Loucy (cell line): ENCODE data around the gene C6.

Source experiments
- H2AFZ ChIP-seq: fragments of 200-600 bp; sonication (generic); 2 replicates; pipeline ENCODE4 v1.6.0; 2016; ENCODE audit warnings: antibody characterized with exemption, mild to moderate bottlenecking, low read length, moderate library complexity
- H3F3A ChIP-seq: fragments of 200-600 bp; 2 replicates; pipeline ENCODE4 v1.6.0; 2016; ENCODE audit warnings: antibody characterized with exemption, low read depth, mild to moderate bottlenecking
- H3K27me3 ChIP-seq: fragments of 200-600 bp; sonication (generic); 2 replicates; pipeline ENCODE4 v1.6.1; 2014; ENCODE audit warnings: low read length, mild to moderate bottlenecking; ENCODE audit not compliant: insufficient read depth, poor library complexity, severe bottlenecking
- H3K36me3 ChIP-seq: fragments of 200-600 bp; sonication (generic); 2 replicates; pipeline ENCODE4 v1.6.1; 2016; ENCODE audit warnings: low read length; ENCODE audit not compliant: insufficient read depth
- H3K4me1 ChIP-seq: fragments of 200-600 bp; sonication (generic); 2 replicates; pipeline ENCODE4 v1.5.1; 2014; ENCODE audit warnings: low read length, mild to moderate bottlenecking; ENCODE audit not compliant: insufficient read depth, poor library complexity, severe bottlenecking
- H3K4me2 ChIP-seq: fragments of 200-600 bp; sonication (generic); 2 replicates; pipeline ENCODE4 v1.6.0; 2014; ENCODE audit warnings: antibody characterized with exemption, low read length, low read depth, mild to moderate bottlenecking; ENCODE audit not compliant: poor library complexity, severe bottlenecking
- H3K4me3 ChIP-seq: fragments of 200-600 bp; sonication (generic); 2 replicates; pipeline ENCODE4 v1.5.1; 2014; ENCODE audit warnings: low read length, mild to moderate bottlenecking, mixed read lengths; ENCODE audit not compliant: poor library complexity, severe bottlenecking
- H3K79me2 ChIP-seq: fragments of 200-600 bp; sonication (generic); 2 replicates; pipeline ENCODE4 v1.6.1; 2014; ENCODE audit warnings: low read length; ENCODE audit not compliant: insufficient read depth
- H3K9ac ChIP-seq: fragments of 200-600 bp; sonication (generic); 2 replicates; pipeline ENCODE4 v1.6.0; 2014; ENCODE audit warnings: mild to moderate bottlenecking, low read depth, low read length, moderate library complexity; ENCODE audit not compliant: poor library complexity, severe bottlenecking
- H3K9me2 ChIP-seq: fragments of 200-600 bp; sonication (generic); replicated peaks from 2 replicates; pipeline ENCODE4 v1.6.1; 2016; ENCODE audit warnings: low read depth, low read length, mixed read lengths
- H3K9me3 ChIP-seq: fragments of 200-600 bp; sonication (generic); 2 replicates; pipeline ENCODE4 v1.6.1; 2014; ENCODE audit warnings: mild to moderate bottlenecking, antibody characterized with exemption, low read length, low read depth; ENCODE audit not compliant: insufficient read depth
- H4K20me1 ChIP-seq: fragments of 200-600 bp; sonication (generic); 2 replicates; pipeline ENCODE4 v1.6.0; 2014; ENCODE audit warnings: antibody characterized with exemption, low read length, mild to moderate bottlenecking; ENCODE audit not compliant: insufficient read depth, poor library complexity, severe bottlenecking
- EZH2phosphoT487 ChIP-seq: fragments of 200-600 bp; IDR thresholded peaks from 2 replicates; pipeline ENCODE4 v1.6.1; 2018; ENCODE audit warnings: antibody characterized with exemption, mild to moderate bottlenecking, moderate library complexity, borderline replicate concordance
- TF ChIP-seq, protein P1 (sequence below): fragments of 200-600 bp; sonication (generic); conservative IDR thresholded peaks from 2 replicates; pipeline ENCODE4 v1.5.1; 2014; ENCODE audit warnings: mild to moderate bottlenecking, antibody characterized with exemption, low read length

C6 gene

DNA sequence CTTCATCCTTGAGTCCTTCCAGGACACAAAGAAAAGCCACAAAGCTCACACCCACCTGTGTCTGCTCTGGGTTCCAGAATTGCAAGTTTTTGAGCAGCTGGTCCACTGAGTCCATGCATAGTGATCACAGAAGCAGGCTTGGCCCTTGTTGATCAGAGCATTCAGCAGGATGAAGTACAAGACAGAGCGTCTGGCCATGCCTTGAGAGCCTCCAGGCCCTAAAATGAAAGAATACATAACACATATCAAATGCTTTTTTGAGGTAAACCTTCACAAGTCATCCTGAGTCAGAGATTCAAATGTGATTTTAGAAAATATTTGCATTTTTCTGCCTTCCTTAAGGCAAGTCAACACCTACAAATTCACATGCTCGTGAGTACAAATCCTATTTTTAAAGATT, 10.3 kb downstream of the C6 start:
- no peaks in the 10 kb centered on the region; the same call in 1 of the 2 replicates for H3K9me2 ChIP-seq
- H3K4me1 ChIP-seq: no peaks in the 10 kb centered on the region
- no peaks in the 10 kb centered on the region for H4K20me1 ChIP-seq
- H2AFZ ChIP-seq: no peak overlapping the region
- no peaks in the 10 kb centered on the region for H3K79me2 ChIP-seq
- H3K9ac ChIP-seq: no peak overlapping the region
- H3K9me3 ChIP-seq: no peaks in the 10 kb centered on the region
- H3K27me3 ChIP-seq: no peaks in the 10 kb centered on the region
- H3F3A ChIP-seq: no peaks in the 10 kb centered on the region
- TF ChIP-seq EZH2phosphoT487: no peak
- TF ChIP-seq, protein P1, sequence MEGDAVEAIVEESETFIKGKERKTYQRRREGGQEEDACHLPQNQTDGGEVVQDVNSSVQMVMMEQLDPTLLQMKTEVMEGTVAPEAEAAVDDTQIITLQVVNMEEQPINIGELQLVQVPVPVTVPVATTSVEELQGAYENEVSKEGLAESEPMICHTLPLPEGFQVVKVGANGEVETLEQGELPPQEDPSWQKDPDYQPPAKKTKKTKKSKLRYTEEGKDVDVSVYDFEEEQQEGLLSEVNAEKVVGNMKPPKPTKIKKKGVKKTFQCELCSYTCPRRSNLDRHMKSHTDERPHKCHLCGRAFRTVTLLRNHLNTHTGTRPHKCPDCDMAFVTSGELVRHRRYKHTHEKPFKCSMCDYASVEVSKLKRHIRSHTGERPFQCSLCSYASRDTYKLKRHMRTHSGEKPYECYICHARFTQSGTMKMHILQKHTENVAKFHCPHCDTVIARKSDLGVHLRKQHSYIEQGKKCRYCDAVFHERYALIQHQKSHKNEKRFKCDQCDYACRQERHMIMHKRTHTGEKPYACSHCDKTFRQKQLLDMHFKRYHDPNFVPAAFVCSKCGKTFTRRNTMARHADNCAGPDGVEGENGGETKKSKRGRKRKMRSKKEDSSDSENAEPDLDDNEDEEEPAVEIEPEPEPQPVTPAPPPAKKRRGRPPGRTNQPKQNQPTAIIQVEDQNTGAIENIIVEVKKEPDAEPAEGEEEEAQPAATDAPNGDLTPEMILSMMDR: no peak
- no peak overlapping the region for H3K4me2 ChIP-seq
- H3K4me3 ChIP-seq: no peak overlapping the region
- H3K36me3 ChIP-seq: no peaks in the 10 kb centered on the region

DNA sequence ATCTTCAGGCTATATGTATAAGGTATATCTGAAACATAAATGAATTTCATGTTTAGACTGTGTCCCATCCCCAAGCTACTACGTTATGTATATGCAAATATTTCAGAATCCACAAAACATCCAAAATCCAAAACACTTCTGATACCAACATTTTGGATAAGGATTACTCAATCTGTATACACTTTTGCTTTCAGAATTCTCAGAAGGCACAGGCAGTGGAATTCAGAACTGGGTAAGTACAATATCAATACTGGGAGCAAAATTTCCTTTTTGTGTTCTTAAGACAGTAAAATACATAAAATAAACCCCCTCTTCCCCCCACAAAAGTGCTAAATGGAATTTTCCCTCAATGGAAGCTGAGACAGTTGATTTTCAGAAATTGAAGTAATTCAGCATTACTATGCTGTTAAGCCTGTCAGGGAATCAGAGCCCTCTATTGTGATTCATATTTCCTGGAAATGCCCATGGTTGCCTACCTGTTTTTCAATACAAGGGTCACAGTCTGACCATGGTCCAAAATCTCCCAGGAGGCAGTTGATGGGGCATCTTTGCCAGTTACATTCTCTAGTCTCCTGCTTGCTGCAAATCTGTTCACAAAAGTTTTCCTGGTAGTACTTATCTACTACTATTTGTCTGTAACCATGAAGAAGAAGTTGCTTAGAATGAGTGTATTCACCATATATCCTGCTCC, 12.1 kb downstream of the C6 start:
- H3K27me3 ChIP-seq: no peaks in the 10 kb centered on the region
- no peaks in the 10 kb centered on the region; the same call in 1 of the 2 replicates for H3K9me2 ChIP-seq
- no peak overlapping the region for H2AFZ ChIP-seq
- H3K9ac ChIP-seq: no peak overlapping the region
- H4K20me1 ChIP-seq: no peaks in the 10 kb centered on the region
- no peak overlapping the region for H3K4me3 ChIP-seq
- no peak overlapping the region for H3K4me2 ChIP-seq
- no peaks in the 10 kb centered on the region for H3F3A ChIP-seq
- no peaks in the 10 kb centered on the region for H3K9me3 ChIP-seq
- H3K79me2 ChIP-seq: no peaks in the 10 kb centered on the region
- H3K4me1 ChIP-seq: no peaks in the 10 kb centered on the region
- TF ChIP-seq, protein P1: no peak
- no peak for TF ChIP-seq EZH2phosphoT487
- H3K36me3 ChIP-seq: no peaks in the 10 kb centered on the region

DNA sequence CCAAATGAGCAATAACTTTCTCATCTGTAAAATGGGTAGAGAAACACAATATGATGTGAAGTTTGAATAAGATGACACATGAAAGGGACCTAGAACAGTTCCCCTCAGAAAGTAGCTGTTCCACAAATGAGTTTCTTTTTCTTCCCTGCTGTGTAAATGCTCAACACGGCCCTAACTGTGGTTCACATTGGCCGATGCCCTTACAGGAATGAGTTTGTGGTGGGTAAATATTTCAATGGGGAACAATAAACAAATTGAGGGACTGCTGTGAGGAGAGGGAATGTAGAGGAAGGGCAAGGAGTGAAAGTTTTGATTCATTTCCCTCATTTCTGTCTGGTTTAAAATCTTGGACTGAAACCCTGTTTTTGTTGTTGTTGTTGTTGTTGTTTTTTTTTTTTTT, 12.8 kb downstream of the C6 start:
- no peaks in the 10 kb centered on the region for H3K36me3 ChIP-seq
- H4K20me1 ChIP-seq: no peaks in the 10 kb centered on the region
- H3K4me3 ChIP-seq: no peak overlapping the region
- H3K9me3 ChIP-seq: no peaks in the 10 kb centered on the region
- H3K27me3 ChIP-seq: no peaks in the 10 kb centered on the region
- TF ChIP-seq EZH2phosphoT487: no peak
- H3K4me2 ChIP-seq: no peak overlapping the region
- H3K9ac ChIP-seq: no peak overlapping the region
- H3K4me1 ChIP-seq: no peaks in the 10 kb centered on the region
- H3K9me2 ChIP-seq: no peaks in the 10 kb centered on the region; the same call in 1 of the 2 replicates
- no peaks in the 10 kb centered on the region for H3F3A ChIP-seq
- H3K79me2 ChIP-seq: no peaks in the 10 kb centered on the region
- H2AFZ ChIP-seq: no peak overlapping the region

DNA sequence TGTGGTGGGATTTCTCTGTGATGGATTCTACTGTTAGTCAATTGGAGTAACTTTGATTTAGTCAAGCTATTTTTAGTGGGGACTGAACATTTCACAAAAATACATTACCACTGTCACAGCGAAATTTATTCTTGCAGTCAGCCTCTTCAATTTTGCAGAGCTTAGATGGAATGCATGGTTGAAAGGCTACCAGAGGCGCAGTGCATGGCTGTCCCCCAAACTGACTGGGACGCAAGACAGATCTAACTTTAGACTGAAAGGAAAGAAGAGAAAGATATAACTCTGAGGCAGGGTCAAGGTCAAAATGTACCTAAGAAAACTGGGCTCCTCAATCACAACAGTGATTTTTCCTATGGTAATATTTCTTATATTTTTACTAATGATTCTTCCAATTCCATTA, 13.7 kb downstream of the C6 start:
- TF ChIP-seq, protein P1: no peak
- no peak for TF ChIP-seq EZH2phosphoT487
- Histone ChIP-seq H3K9me3 (no peaks in the 10 kb centered on the region), H3K4me3 (no peak overlapping the region)

More for the DNA sequence above, 13.7 kb downstream of the C6 start:
- Histone ChIP-seq H3K9ac (no peak overlapping the region), H3K4me1 (no peaks in the 10 kb centered on the region), H3K27me3 (no peaks in the 10 kb centered on the region), H3K9me2 (no peaks in the 10 kb centered on the region; the same call in 1 of the 2 replicates), H3F3A (no peaks in the 10 kb centered on the region), H3K4me2 (no peak overlapping the region), H3K79me2 (no peaks in the 10 kb centered on the region), H2AFZ (no peak overlapping the region), H3K36me3 (no peaks in the 10 kb centered on the region), H4K20me1 (no peaks in the 10 kb centered on the region)
